HG03342 (cell line): ENCODE data around the gene KIF1A.

Source experiments
- ATAC-seq: cut with Tn5 transposase; IDR thresholded peaks from one replicate; pipeline ENCODE4 v1.9.1; 2021; ENCODE audit warnings: mild to moderate bottlenecking, moderate library complexity; ENCODE audit not compliant: unreplicated experiment

The KIF1A gene

GRCh38 chr2:240723851-240724250, 96.2 kb downstream of the KIF1A start:
- no peak for ATAC-seq

- no peak for ATAC-seq
These were observed 97.0 kb downstream of the KIF1A start for GRCh38 chr2:240722796-240723735.

DNA sequence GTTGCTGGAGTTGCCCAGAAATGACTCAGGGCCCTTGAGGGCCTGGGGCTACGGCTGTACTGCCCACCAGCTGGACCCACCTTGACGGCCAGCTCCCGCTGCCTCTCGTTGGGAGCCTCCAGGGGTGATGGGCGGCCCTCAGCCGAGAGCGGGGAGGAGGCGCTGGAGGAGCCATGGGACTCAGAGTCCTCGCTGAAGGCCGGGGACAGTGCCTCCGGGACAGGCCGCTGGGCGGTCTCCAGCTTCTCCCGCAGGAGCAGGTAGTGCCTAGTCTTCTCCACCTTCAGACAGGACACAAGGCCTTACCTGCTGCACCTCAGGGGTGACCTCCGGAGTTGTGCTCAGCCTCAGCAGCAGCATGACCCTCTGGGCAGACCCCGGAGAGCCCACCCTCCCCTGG, 97.6 kb downstream of the KIF1A start:
- no peak for ATAC-seq

- no peak for ATAC-seq
These were observed 98.3 kb downstream of the KIF1A start for GRCh38 chr2:240721596-240722180.

- no peak for ATAC-seq
These were observed 99.1 kb downstream of the KIF1A start for GRCh38 chr2:240720686-240721595.

- no peak for ATAC-seq
These were observed 100.1 kb downstream of the KIF1A start for GRCh38 chr2:240719676-240720545.

DNA sequence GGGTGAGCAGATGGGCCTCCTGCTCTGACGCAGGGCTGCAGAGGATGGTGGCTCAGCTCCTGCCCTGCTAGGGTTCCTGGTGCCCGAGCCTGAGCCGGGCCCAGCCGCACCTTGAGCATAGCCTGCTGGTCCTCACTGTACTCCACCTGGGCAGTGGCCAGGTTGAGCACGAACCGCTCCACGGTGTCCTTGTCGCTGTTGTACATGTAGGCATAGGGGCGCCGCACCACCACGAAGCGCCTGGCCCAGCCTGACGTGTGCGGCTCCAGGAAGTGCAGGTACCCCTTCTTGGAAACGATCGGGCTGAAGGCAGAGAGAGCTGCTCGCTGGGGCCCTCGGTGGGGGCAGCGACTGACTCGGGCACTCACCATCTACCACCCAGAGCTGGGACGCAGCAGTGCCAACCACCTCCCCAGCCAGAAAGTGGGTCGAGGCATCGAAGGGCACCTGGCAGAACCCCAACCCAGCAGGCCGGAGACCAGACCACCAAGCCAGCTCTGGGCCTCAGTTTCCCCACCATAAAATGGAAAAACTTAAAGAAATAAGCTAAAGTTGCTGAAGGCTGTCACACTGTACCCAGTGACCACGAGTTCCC, 101.0 kb downstream of the KIF1A start:
- no peak for ATAC-seq

GRCh38 chr2:240717681-240718581, 102.1 kb downstream of the KIF1A start:
- ATAC-seq, result no peak

DNA sequence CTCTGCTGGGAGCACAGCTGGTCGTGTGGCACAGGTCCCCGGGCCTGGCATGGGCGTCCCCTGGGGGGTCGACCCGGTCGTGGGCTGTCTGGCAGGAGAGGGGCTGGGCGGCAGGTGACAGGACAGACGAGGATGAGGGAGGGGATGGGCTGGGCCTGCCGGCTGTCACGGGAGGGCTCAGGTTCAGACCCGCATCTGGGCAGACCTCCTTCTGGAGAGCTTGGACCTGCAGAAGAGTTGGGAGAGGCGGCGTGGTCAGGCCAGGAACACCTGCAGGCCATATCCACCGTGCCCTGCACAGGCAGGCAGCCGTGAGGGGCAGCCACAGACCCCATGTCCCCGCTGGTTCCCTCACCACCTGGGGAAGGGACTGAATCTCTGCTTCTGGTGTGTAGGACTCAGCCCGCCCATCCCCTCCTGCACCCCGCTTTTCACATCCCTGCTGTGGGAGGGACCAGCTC, 102.8 kb downstream of the KIF1A start:
- ATAC-seq, result no peak

GRCh38 chr2:240716130-240716798, 103.8 kb downstream of the KIF1A start:
- ATAC-seq, result no peak

GRCh38 chr2:240714747-240715725, 105.0 kb downstream of the KIF1A start:
- ATAC-seq, result no peak

DNA sequence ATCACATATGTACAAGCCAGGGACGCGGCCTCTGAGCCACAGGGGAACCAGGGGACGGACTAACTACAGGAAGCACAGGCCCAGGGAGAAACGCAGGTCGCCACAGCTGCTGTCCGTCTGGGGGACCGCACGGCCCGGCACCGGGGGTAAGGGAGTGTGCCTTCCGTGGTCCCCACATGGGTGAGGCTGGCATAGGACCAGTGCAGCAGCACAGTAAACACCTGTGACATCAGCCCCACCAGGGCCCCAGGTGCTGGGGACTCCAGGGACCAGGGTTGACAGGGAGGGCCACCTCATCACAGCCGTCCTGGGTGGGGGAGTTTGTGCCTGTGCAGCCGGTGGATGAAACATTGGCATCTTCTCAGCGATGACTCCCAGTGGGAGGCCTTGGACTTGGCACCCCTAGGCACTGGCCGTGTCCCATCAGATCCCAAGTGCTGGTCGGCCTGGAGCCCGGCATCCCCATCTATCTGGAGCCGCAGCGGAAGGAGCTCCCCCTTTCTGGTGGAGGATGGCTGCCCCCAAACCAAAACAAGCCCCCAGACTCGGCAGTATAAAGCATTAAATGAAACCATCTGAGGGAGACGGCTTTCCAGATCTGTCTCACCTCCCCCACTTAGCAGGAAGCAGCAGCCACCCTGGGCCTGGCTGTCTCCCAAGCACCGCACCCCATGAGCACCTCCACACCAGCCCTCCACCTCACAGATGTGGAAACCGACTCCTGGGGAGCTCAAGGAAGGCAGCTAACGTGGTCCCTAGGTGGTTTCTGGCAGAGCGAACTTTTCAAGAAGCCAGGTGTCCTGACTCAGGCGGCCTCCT, 105.9 kb downstream of the KIF1A start:
- no peak for ATAC-seq

GRCh38 chr2:240713071-240713927, 106.7 kb downstream of the KIF1A start:
- no peak for ATAC-seq

DNA sequence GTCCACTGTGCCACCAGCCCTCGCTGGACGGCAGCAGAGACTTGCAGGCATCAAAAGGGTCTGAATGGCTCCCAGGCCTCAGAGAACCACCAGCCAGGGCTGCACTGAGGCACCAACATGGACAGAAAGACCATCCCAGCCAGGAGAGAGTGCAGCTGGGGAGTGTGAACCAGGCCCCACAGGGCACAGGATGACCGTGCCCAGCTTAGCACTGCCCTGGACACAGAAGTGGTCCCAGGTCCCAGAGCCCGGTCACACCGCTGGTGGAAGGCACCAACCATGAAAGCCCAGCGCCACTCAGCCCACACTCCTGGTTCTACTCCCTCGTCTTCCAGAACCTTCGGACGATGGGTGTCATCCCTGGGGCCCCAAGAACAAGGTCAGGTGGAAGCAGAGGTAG, 107.9 kb downstream of the KIF1A start:
- no peak for ATAC-seq

GRCh38 chr2:240711701-240712100, 108.3 kb downstream of the KIF1A start:
- ATAC-seq, result no peak
